Measurements from ENCODE around the gene COA3.

The COA3 gene

DNA sequence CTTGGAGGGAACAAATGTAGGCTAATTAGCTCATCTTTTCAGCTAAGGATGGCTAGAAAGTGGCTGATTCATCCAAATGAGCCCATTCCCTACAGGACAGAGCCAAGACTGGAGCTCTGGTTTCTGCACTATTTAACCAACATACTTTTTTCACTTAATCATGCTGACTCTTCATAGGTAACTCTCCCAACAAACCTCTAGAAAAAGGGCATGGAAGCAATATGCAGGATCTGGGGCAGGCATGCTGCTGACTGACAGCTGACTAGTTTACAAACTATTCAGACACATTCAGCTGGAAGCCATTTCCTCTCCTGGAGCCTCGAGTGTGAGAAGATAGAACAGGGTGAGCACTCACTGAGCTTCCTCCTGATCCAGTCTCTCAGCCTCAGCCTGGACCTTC, 19.4 kb upstream of the COA3 start:
- no peak for DNase-seq

DNA sequence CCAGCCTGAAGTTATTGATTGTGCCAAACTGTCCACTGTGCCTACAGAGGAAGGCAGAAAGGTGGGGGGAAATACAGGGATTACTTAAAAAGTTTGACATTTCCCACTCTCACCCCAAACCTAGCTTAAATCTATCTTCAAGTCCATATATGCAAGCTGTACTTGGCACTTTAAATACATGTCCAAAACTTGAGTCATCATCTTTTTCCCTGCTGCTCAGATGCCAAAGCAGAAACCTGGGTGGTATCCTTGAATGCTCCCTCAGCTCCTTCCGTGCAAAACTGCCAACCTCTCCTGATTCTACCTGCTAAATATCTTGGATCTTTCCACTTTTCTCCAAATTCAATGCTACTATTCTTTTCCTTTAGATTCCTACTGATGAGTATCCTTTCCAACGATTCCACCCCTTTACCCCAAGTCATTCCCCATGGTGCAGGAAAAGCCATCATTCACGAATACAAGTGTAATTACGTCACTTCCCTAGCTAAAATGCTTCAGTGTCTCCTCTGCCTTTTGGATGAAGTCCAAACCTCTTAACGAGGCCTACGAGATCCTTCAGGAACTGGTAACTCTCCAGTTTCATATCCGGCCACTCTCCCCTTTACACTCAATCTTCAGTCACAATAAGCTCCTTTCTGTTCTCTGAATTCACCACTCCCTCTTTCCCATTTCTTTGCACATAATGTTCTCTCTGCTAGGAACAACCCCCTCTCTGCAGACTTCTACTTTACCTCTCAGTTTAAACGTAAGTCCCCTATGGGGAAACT, 16.3 kb upstream of the COA3 start:
- peak; percentile 91 for DNase-seq

GRCh38 chr17:42809250-42809649, 10.7 kb upstream of the COA3 start:
- DNase-seq: no peak

GRCh38 chr17:42806249-42806648, 7.7 kb upstream of the COA3 start:
- DNase-seq: no peak

- DNase-seq: no peak
These were observed 6.4 kb upstream of the COA3 start for GRCh38 chr17:42804918-42805367.

GRCh38 chr17:42803074-42803883, 4.8 kb upstream of the COA3 start:
- no peak for DNase-seq

GRCh38 chr17:42798011-42798382, 507 bp downstream of the COA3 start:
- DNase-seq: no peak

- DNase-seq: no peak
These were observed 1.2 kb downstream of the COA3 start for GRCh38 chr17:42797067-42798007.

- DNase-seq: no peak
These were observed 2.3 kb downstream of the COA3 start for GRCh38 chr17:42796066-42796758.

- no peak for DNase-seq
These were observed 3.0 kb downstream of the COA3 start for GRCh38 chr17:42795465-42795864.

DNA sequence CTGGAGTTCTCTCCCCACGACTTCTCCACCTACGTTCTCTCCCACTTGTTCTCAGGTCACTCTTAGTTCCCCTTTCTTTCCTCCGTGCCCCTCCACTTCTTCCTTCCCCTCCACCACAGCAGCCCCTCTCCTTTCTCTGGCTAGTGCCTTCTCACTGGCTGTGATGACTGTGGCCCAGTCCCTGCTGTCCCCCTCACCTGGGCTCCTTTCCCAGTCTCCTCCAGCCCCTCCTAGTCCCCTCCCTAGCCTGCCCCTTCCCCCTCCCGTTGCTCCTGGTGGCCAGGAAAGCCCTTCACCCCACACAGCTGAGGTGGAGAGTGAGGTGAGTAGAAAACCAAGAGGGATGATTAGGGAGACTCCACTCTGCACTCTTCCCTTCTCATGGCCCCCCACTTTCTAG, 3.4 kb downstream of the COA3 start:
- no peak for DNase-seq

DNA sequence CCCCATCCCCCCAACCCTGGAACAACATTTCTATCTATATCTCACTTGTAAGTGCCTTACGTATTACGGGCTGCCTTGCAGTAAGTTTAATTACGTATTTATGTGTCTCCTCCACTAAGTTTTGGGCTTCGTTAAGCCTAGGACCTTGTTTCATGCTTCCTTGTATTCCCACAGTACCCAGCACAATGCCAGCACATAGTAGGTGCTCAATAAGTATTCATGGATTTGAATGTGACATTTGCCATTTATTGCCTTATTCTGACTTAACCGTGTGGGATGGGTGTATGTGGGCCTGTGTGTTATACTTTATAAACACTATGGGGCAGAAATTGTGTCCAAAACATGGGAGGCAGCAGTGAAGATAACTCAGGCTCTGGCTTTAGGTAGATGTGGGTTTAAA, 6.0 kb downstream of the COA3 start:
- DNase-seq: no peak

DNA sequence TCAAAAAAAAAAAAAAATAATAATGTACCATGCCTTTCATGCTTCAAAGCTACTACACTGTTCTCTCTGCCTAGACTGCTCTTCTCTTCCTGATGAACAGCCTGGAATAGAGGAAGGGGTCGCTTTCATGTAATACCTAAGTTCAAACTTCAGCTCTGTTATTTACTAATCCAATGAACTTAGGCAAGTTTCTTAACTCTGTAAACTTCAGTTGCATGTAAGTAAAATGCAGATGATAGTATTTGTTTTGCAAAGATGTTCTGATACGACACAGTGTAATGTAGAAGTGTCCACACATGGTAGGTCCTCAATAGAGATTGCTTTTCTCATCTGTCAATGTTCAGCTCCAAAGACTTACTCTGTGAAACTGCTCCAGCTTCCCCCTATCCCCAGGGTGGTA, 6.6 kb downstream of the COA3 start:
- DNase-seq: no peak

- no peak for DNase-seq
These were observed 11.2 kb downstream of the COA3 start for GRCh38 chr17:42787266-42787665.

GRCh38 chr17:42784811-42785592, 13.5 kb downstream of the COA3 start:
- DNase-seq: no peak

GRCh38 chr17:42784409-42784808, 14.1 kb downstream of the COA3 start:
- DNase-seq: no peak

DNA sequence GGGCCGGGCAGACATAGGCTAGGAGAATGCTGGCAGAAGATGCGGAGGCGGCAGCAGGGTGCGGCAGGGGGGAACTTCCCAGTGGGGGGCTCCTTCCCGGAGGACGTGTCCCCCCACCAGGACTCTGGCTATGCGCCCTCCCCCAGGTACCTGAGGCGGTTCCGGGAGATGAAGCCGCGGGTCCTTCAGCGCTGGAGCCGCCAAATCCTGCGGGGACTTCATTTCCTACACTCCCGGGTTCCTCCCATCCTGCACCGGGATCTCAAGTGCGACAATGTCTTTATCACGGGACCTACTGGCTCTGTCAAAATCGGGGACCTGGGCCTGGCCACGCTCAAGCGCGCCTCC, 14.7 kb downstream of the COA3 start:
- no peak for DNase-seq

DNA sequence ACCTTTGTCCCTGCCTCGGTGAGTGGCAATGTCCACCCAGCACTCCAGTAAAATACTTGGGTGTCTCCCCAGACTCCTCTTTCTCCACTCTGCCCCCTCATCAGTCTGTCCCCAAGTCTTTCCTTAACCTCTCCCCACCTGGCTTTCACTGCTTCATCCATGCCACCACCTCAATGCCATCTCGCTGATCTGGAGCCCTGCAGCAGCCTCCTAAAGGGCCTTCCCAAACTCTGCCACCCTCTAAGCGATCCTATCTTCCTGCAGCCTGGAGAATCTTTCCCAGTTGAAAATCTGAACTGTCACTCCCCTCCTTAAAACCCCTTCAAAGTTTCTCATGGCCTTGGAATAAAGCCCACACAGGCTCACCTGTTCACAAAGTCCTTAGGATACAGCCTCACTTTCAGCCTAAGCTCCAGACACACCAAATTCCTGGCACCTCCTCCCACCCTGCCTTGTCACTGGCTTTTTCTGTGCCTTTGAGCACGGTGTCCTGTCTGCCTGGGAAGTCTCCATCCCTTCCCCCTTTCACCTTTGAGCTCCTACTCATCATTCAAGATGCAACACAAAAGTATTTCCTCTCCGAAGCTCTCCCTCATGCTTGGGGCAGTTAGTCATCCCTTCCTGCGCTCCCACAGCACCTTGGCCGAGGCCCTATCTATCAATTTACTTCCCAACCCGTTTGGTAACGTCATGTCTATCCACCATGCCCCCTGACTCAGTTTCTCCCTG, 15.3 kb downstream of the COA3 start:
- DNase-seq: no peak

DNA sequence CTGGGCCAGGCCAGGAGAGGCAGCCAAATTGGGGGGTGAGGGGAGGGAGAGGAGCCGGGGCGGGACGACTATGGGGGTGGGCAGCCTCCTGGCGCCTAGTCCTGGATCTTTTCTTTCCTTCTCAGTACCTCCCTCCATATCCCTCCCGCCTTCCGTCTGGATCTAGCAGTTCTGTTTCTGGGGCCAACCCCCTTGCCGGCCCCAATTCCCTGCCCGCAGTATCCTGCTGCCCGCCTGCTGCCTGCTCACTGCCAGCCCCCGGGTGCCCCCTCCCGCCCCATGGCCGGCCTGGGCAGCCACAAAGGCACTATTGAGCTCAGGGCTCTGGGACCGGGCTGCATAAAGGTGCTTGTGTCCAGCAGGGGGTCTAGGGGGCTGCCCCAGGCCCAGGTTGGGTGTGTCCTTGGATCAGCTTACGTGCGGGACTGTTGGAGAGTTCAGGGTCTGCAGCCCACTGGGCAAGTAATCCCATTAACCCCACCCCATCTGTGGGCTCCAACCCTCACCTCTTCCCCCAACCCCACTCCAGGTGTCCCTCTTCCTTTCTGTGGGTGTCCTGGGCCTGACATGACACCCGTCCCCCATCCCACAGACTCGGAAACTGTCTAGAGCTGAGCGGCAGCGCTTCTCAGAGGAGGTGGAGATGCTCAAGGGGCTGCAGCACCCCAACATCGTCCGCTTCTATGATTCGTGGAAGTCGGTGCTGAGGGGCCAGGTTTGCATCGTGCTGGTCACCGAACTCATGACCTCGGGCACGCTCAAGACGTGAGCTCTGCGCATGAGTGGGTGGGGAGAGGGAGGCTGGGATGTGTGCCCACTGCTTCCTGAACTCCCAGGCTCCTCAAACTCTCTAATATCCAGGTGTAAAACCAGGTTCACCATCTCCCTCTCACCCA, 16.1 kb downstream of the COA3 start:
- no peak for DNase-seq

DNA sequence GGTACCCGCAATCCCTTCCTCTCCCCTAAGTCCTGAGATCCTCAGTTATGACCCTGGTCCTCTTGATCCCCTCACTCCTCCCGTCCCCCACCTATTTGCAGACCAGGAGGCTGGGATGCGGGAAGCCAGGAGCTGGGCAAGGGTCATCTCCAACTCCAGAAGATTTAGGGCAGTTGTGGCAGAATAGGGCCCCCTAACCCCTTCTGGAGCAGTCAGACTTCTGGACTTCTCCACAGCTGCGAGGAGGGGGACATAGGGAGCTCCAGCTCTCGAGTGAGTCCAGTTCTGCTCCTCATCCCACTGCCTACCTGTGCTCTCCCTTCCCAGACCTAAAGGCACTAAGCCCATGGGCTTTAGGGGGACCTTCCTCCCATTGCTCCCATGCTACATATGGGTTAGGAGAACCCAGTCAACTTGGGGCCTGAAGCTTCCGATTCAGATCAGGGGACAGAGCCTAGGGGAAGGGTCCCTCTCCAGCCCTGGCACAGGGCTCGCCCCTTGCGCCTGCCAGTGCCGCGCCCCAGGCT, 16.8 kb downstream of the COA3 start:
- DNase-seq: no peak

Data from DMS79 (cell line).